T-cell (primary cell): ENCODE results near the gene PIK3CD. TPM values are rescaled to one million over a fixed set of nuclear protein-coding genes. Genes with fewer than 3 reads are reported as not detected.

Experiments
- ATAC-seq, 4 experiments: fragments of 200-7000 bp in 3 of 4; fragments of 150-1000 bp in 1 of 4; cut with Tn5 transposase; replicated peaks in 1 of 4; 1 replicate in 3 of 4; 2 replicates in 1 of 4; pipeline ENCODE4 v1.10.0; 2021; ENCODE audit warnings: moderate library complexity in 3 of 4, mild to moderate bottlenecking in 2 of 4, moderate number of reproducible peaks in 1 of 4
- CTCF ChIA-PET, 2 donors: fragments of 300-600 bp; sonication (Branson Sonifier 250); formaldehyde crosslinking; loops; one replicate each; lab custom pipeline; 2022; ENCODE audit warnings: antibody characterized with exemption in 2 of 2; lab: Charles Lee
- POLR2A ChIA-PET, 2 donors: fragments of 300-600 bp; sonication (Branson Sonifier 250); formaldehyde crosslinking; loops; one replicate each; lab custom pipeline; 2022; ENCODE audit warnings: antibody characterized with exemption in 2 of 2; lab: Charles Lee
- DNase-seq, 35 experiments: peaks; one replicate each; pipeline versions ENCODE4 v3.0.0 to v3.0.0-alpha.2; 2013 to 2023
- H3K27ac ChIP-seq: one replicate; pipeline ENCODE4 v1.5.1; 2013; ENCODE audit warnings: low read length
- H3K27me3 ChIP-seq, 2 experiments: replicated peaks in 1 of 2; 1 replicate in 1 of 2; 2 replicates in 1 of 2; pipeline versions ENCODE4 v1.6.1 to v1.7.0; 2013; ENCODE audit warnings: low read length in 1 of 2, mixed read lengths in 1 of 2; ENCODE audit not compliant: control insufficient read depth in 2 of 2, insufficient read depth in 2 of 2; ENCODE audit errors: extremely low read depth in 1 of 2
- H3K36me3 ChIP-seq, 2 donors: 1 replicate in 1 of 2; 2 replicates in 1 of 2; pipeline versions ENCODE4 v1.6.1 to v1.7.0; 2013; ENCODE audit warnings: low read length in 1 of 2; ENCODE audit not compliant: control insufficient read depth in 2 of 2, insufficient read depth in 1 of 2; ENCODE audit errors: extremely low read depth in 1 of 2
- H3K4me1 ChIP-seq, 2 experiments: 1 replicate in 1 of 2; 2 replicates in 1 of 2; pipeline versions ENCODE4 v1.6.1 to v1.7.0; 2013; ENCODE audit warnings: low read length in 2 of 2, mixed read lengths in 1 of 2; ENCODE audit not compliant: insufficient read depth in 2 of 2, control insufficient read depth in 1 of 2; ENCODE audit errors: extremely low read depth in 1 of 2
- H3K4me3 ChIP-seq, 2 donors: 1 replicate in 1 of 2; 2 replicates in 1 of 2; pipeline versions ENCODE4 v1.5.1 to v1.7.0; 2013; ENCODE audit warnings: mild to moderate bottlenecking in 2 of 2, low read length in 1 of 2, moderate library complexity in 1 of 2; ENCODE audit not compliant: control insufficient read depth in 1 of 2; ENCODE audit errors: extremely low read depth in 1 of 2
- H3K9me3 ChIP-seq: 2 replicates; pipeline ENCODE4 v1.7.0; 2013
- H3K27ac Mint-ChIP-seq, 2 donors: one replicate each; pipeline ENCODE4 v1.8.0; 2020 to 2021; ENCODE audit warnings: mild to moderate bottlenecking in 2 of 2, mixed read lengths in 2 of 2
- H3K27me3 Mint-ChIP-seq, 2 donors: one replicate each; pipeline ENCODE4 v1.8.0; 2021 to 2022; ENCODE audit warnings: mixed read lengths in 2 of 2
- H3K36me3 Mint-ChIP-seq: one replicate; pipeline ENCODE4 v1.8.0; 2021; ENCODE audit warnings: mixed read lengths
- H3K4me1 Mint-ChIP-seq, 3 donors: one replicate each; pipeline ENCODE4 v1.8.0; 2020 to 2022; ENCODE audit warnings: mixed read lengths in 3 of 3, mild to moderate bottlenecking in 1 of 3
- H3K4me3 Mint-ChIP-seq, 3 donors: one replicate each; pipeline ENCODE4 v1.8.0; 2020 to 2022; ENCODE audit warnings: mild to moderate bottlenecking in 3 of 3, mixed read lengths in 3 of 3, moderate library complexity in 3 of 3
- H3K9me3 Mint-ChIP-seq, 3 donors: one replicate each; pipeline ENCODE4 v1.8.0; 2020 to 2022; ENCODE audit warnings: mixed read lengths in 3 of 3
- WGBS: methylation state at CpG from one replicate; pipeline ENCODE4 v1.1.5; 2013; ENCODE audit warnings: missing lambda C conversion rate; ENCODE audit not compliant: insufficient coverage; 5-methylcytosine and 5-hydroxymethylcytosine counted together
- total RNA-seq, 35 experiments: library from RNA in 6 of 35; stranded (reverse) in 6 of 35; fragments of 120-200 nt in 1 of 35; gene quantifications; one replicate each; pipeline versions ENCODE4 v1.2.1 to v1.2.4 and lab custom pipeline; 2013 to 2026

PIK3CD gene
- total RNA-seq, 5 donors from 2014 or later (not counting 1 experiment from before 2014, with no cell fraction given): 246 to 313 (median 280) TPM

DNA sequence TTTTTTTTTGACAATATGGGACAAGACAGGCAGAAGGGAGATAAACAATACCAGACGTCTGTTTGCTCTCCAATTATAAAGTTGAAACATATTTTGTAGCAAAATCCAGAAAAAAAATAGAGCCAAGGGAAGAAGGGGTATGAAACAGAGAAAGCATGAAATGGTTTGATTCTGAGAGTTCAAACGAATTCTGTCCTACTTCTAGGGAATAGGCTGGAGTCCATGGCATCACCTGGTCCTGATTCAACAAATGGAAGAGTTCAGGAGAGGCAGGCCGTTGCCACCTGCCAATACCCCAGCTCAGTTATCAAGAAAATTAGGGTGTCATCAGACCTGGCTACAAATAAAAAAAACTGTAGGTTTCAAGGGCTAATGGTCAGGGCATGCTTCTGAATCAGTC lies 100.4 kb downstream of the PIK3CD start:
- POLR2A ChIA-PET: interaction anchor here in 1 of 2 donors (0.6 kb wide), 1 partner anchor 97 kb away, joined by 7 read pairs; no protein-coding TSS in a partner anchor
- Histone ChIP-seq H3K27me3 (no peaks in the 10 kb centered on the region), H3K27ac (no peak overlapping the region), H3K9me3 (no peaks in the 10 kb centered on the region), H3K36me3 (peaks cover 13 to 36% of the 10 kb centered on the region in 2 donors), H3K4me3 (no peak overlapping the region), H3K4me1 (no peaks in the 10 kb centered on the region)
- H3K4me1 Mint-ChIP-seq: peaks cover 3 to 7% (median 6%) of the 10 kb centered on the region in 3 donors
- ATAC-seq (no peak), DNase-seq (no peak)
- WGBS: 94% methylated on average over 2 of the region's 3 CpGs
- no peak overlapping the region for H3K4me3 Mint-ChIP-seq
- H3K27me3 Mint-ChIP-seq: no peaks in the 10 kb centered on the region
- H3K9me3 Mint-ChIP-seq: no peaks in the 10 kb centered on the region
- H3K27ac Mint-ChIP-seq: peak overlapping the region in 1 of 2 donors; percentile 39
- CTCF ChIA-PET: interaction anchor here in 1 of 2 donors (0.6 kb wide), 1 partner anchor 10 kb away, joined by 3 read pairs; no protein-coding TSS in a partner anchor
- H3K36me3 Mint-ChIP-seq: peaks cover 37% of the 10 kb centered on the region

DNA sequence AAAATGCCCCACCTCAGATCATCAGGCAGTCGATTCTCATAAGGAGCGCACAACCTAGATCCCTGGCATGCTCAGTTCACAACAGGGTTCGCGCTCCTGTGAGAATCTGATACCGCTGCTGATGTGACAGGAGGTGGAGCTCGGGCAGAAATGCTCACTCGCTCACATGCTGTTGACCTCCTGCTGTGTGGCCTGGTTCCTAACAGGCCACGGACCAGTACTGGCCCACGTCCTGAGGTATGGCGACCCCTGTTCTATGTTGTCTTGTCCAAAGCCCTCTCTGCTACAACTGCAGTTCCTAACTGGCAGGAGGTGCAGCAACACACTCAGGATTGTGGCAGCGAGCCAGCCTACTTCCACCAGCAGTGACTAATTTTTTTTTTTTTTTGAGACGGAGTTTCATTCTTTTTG lies 101.6 kb downstream of the PIK3CD start:
- ATAC-seq: no peak
- H3K27ac Mint-ChIP-seq: no peak overlapping the region
- POLR2A ChIA-PET: no interaction called here
- H3K9me3 Mint-ChIP-seq: no peaks in the 10 kb centered on the region
- no peaks in the 10 kb centered on the region for H3K27me3 ChIP-seq
- H3K36me3 ChIP-seq: peaks cover 16 to 33% of the 10 kb centered on the region in 2 donors
- H3K9me3 ChIP-seq: no peaks in the 10 kb centered on the region
- H3K36me3 Mint-ChIP-seq: peaks cover 35% of the 10 kb centered on the region
- H3K4me3 ChIP-seq: no peak overlapping the region
- peaks cover 3 to 12% (median 10%) of the 10 kb centered on the region in 3 donors for H3K4me1 Mint-ChIP-seq
- CTCF ChIA-PET: interaction anchor here in 1 of 2 donors (0.6 kb wide), 1 partner anchor 136 kb away, joined by 6 read pairs; no protein-coding TSS in a partner anchor
- H3K27me3 Mint-ChIP-seq: no peaks in the 10 kb centered on the region
- no peak overlapping the region for H3K4me3 Mint-ChIP-seq
- no peak overlapping the region for H3K27ac ChIP-seq
- H3K4me1 ChIP-seq: no peaks in the 10 kb centered on the region
- 98% methylated on average over 7 of the region's 12 CpGs for WGBS
- no peak for DNase-seq

DNA sequence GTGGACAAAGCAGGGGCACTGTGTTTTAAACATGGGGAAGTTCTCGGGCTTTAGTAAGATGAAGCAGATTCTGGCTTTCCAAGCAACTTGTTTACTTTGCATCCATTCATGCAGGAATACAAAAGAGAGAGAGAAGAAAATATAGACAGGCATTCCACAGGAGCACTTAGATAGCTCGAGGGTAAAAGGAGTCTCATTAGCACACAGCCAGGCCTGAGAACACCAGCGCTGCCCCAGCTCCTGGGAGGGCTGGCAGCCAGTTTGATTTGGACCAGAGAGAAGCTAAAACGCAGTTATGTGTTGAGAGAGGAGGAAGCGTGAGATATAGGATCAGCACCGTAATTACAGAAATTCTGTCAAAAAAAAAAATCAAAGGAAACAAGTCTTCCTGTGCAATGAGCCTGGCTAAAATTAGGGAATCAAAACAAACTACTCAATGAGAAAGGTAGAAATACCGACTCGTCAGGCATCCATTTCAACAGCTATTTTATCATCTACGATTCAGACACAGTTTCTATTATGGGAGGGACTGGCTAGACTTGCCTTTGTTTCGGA lies 104.0 kb downstream of the PIK3CD start:
- WGBS: 100% methylated on average over 1 of the region's 10 CpGs
- H3K4me1 Mint-ChIP-seq: peaks cover 11 to 17% (median 17%) of the 10 kb centered on the region in 3 donors
- H3K9me3 ChIP-seq: no peaks in the 10 kb centered on the region

DNA sequence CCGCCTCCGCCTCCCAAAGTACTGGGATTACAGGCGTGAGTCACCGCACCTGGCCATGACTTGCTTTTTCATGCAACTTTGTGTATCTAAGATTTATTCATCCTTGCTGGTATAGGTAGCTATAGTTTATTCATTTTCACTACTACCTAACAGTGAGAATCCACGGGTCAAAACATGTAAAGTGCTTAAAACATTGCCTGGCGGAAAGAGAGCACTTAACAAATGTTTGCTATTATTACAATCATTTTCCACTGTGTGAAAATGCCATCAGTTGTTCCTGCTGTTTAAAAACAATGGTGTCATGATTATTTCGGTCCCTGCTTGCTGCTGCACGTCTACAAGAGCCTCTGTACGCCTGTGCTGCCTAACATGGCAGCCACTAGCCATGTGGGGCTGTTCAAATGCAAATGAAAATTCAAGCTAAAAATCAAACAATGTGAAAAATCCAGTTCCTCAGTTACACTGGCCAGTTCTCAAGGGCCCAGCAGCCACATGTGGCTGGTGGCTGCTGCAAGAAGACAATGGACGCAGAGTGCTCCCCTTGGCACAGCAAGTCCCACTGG lies 107.1 kb downstream of the PIK3CD start:
- 94% methylated on average over 3 of the region's 10 CpGs for WGBS

More for the DNA sequence above, 104.0 kb downstream of the PIK3CD start:
- Mint-ChIP-seq H3K36me3 (peaks cover 20% of the 10 kb centered on the region), H3K4me3 (no peak overlapping the region), H3K9me3 (no peaks in the 10 kb centered on the region), H3K27ac (no peak overlapping the region), H3K27me3 (no peaks in the 10 kb centered on the region)
- CTCF ChIA-PET: no interaction called here
- POLR2A ChIA-PET: no interaction called here
- ATAC-seq: no peak
- DNase-seq: no peak
- Histone ChIP-seq H3K27ac (no peak overlapping the region), H3K4me1 (peaks cover 0 to 4% of the 10 kb centered on the region in 2 experiments), H3K27me3 (no peaks in the 10 kb centered on the region), H3K4me3 (no peak overlapping the region), H3K36me3 (peaks cover 6 to 17% of the 10 kb centered on the region in 2 donors)

DNA sequence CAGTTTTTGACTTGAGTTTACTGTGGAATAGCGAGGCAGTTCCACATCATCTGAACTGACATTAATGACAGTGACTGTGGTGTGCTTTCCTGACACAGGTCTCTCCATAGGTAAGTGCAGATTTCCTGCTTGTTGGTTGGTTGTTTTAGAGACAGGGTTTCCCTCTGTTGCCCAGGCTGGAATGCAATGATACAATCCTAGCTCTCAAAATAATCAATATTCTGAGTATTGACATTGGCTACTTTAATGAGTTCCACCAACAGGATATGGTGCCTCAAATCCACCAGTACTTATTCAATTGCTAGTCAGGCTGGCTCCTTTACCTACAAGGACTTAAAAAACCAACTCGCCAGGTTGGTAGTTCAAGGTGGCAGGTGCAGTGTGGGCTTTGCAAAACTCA lies 108.4 kb downstream of the PIK3CD start:
- CTCF ChIA-PET: interaction anchor here in 1 of 2 donors (0.6 kb wide), 2 partner anchors 43 to 1088 kb away, joined by 3 to 4 read pairs; no protein-coding TSS in a partner anchor
- Histone ChIP-seq H3K36me3 (peaks cover 5 to 6% of the 10 kb centered on the region in 2 donors), H3K9me3 (no peaks in the 10 kb centered on the region), H3K4me1 (peaks cover 0 to 11% of the 10 kb centered on the region in 2 experiments), H3K4me3 (no peak overlapping the region), H3K27ac (no peak overlapping the region), H3K27me3 (no peaks in the 10 kb centered on the region)
- POLR2A ChIA-PET: interaction anchor here in 1 of 2 donors (0.6 kb wide), 1 partner anchor 364 kb away, joined by 3 read pairs; no protein-coding TSS in a partner anchor
- Mint-ChIP-seq H3K4me3 (no peak overlapping the region), H3K27ac (peak overlapping the region; percentile 11 to 55), H3K36me3 (peaks cover 16% of the 10 kb centered on the region), H3K27me3 (no peaks in the 10 kb centered on the region), H3K4me1 (peaks cover 25 to 39% (median 32%) of the 10 kb centered on the region in 3 donors), H3K9me3 (no peaks in the 10 kb centered on the region)
- ATAC-seq (no peak), DNase-seq (no peak)
- WGBS: no CpG with 5 or more reads among the region's 2 CpGs

More for the DNA sequence above, 107.1 kb downstream of the PIK3CD start:
- no peak overlapping the region for H3K4me3 Mint-ChIP-seq
- H3K27me3 Mint-ChIP-seq: no peaks in the 10 kb centered on the region
- Histone ChIP-seq H3K4me3 (no peak overlapping the region), H3K36me3 (peaks cover 5 to 10% of the 10 kb centered on the region in 2 donors), H3K27me3 (no peaks in the 10 kb centered on the region), H3K4me1 (peaks cover 0 to 6% of the 10 kb centered on the region in 2 experiments), H3K9me3 (no peaks in the 10 kb centered on the region), H3K27ac (no peak overlapping the region)
- peaks cover 19 to 29% (median 26%) of the 10 kb centered on the region in 3 donors for H3K4me1 Mint-ChIP-seq
- peaks cover 16% of the 10 kb centered on the region for H3K36me3 Mint-ChIP-seq
- POLR2A ChIA-PET: no interaction called here
- ATAC-seq (no peak), DNase-seq (no peak)
- no peaks in the 10 kb centered on the region for H3K9me3 Mint-ChIP-seq
- CTCF ChIA-PET: no interaction called here
- peak overlapping the region in 1 of 2 donors; percentile 11 for H3K27ac Mint-ChIP-seq

DNA sequence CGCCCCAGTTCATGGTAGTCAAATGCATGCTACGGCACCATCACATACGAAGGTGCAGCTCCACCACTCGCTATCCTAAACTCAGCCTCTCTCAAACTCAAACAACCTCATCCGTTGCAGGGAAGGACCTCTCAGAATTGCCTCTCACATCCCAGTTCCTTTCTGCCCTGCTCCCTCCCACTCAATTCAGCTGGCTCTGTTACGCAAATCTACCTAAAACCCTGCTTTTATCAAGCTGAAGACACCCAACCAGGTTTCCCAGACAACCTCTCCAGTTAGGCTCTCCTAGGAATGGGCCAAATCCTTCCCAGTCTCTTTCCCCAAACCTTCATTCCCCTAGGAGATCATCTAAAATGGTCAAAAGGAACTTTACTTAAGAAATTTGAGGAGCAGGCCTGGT lies 109.3 kb downstream of the PIK3CD start:
- ChIA-PET POLR2A (no interaction called here), CTCF (no interaction called here)
- no peaks in the 10 kb centered on the region for H3K27me3 Mint-ChIP-seq
- 97% methylated on average over 6 of the region's 6 CpGs for WGBS
- no peaks in the 10 kb centered on the region for H3K9me3 Mint-ChIP-seq
- H3K36me3 ChIP-seq: peaks cover 5 to 6% of the 10 kb centered on the region in 2 donors
- no peak overlapping the region for H3K4me3 Mint-ChIP-seq
- H3K9me3 ChIP-seq: no peaks in the 10 kb centered on the region
- peaks cover 10% of the 10 kb centered on the region for H3K36me3 Mint-ChIP-seq
- H3K27ac Mint-ChIP-seq: peak overlapping the region in 1 of 2 donors; percentile 34
- DNase-seq: no peak
- H3K4me1 ChIP-seq: peaks cover 0 to 11% of the 10 kb centered on the region in 2 experiments
- H3K4me1 Mint-ChIP-seq: peaks cover 26 to 33% (median 29%) of the 10 kb centered on the region in 3 donors
- ATAC-seq: no peak
- H3K27me3 ChIP-seq: no peaks in the 10 kb centered on the region
- no peak overlapping the region for H3K4me3 ChIP-seq
- no peak overlapping the region for H3K27ac ChIP-seq
